ENCODE data around the gene RBM12. TPM values are rescaled to one million over a fixed set of nuclear protein-coding genes. Genes with fewer than 3 reads are reported as not detected.

RBM12 gene
- polyA plus RNA-seq, 3 donors: 98.4 to 102 (median 99.7) TPM

DNA sequence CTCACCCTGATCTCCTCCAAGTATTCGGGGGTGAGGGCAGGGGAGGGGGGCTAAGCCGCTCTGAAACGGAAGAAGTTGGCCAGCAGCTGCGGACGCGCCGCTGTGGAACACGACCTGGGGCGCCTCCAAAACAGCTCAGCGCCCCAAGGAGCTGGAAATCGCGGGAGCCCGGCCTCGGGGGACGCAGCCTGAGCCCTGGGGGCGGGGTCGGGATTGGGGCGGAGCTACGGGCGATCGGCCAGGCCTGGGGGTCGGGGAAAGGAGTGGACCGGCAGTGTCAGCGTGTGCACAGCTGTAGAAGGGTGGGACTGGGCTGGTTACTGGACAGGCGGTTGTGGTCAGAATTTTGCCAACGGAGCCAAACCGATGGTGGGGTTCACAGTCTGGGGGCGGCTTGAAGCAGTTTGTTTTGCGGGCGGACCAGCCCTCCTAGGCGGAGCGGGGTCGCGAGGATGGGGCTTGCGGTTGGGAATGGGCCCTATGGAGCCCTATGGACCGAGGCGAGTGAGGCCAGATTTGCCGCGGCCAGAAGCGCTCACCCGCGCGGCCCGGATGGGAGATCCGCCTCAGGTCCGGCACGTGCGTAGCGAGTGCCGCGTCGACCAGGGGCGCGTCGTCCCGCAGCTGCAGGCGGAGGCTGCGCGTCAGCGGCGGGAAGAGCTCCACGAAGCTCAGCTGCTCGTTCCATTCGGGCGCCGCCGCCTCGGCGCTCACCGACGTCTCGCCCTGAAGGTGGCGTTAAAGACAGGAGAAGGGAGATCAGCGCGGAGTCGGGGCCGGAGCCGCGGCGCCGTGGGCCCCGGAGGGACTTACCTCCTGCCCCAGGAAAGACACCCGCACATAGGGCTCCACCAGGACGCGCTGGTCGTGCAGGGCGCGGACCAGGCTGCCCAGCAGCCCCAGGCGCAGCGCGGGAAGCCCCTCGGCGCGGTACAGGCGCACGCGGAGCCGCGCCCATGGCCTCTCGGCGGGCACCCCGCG is 63.4 kb downstream of the RBM12 start:
- DNase-seq (ENCODE audit: low read depth in 3 of 3, low spot score in 2 of 3): no peak

DNA sequence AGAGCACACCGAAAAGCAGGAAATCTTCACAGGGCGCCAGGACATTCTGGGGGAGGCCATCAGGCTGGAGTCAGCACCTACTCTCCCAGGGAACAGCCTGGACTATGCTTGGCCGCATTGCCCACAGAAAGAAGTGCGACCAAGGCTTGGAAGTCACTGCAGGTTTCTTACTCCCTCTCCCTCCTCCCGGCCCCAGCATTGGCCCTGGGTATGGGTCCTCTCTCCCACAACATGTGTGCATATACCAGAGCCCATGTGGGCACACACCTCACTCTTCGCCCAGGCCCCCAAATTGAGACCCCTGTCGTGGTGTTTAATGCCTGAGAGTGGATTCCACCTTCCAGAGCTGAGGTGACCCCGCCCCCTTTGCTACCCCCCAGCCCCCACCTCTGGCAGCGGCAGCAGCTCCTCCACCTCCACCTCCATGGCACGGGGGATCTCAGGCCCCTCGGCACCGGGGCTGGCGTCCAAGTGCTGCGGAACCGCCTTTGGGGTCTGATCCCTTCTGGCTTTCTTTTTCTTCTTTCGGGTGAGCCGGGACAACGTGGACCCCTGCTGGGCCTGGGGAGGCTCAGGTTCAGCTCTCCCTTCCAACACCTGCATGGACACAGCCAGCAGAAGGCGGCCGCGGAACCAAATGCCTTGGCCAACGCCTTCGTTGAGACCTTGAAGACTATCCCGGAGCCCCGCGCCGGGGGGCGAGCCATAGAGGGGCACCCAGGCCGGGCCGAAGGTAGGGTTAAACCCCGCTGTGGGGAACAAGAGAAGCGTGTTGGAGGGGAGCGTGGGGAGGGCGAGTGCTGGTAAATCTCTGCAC is 64.3 kb downstream of the RBM12 start:
- DNase-seq (ENCODE audit: low read depth in 3 of 3, low spot score in 2 of 3): no peak

DNA sequence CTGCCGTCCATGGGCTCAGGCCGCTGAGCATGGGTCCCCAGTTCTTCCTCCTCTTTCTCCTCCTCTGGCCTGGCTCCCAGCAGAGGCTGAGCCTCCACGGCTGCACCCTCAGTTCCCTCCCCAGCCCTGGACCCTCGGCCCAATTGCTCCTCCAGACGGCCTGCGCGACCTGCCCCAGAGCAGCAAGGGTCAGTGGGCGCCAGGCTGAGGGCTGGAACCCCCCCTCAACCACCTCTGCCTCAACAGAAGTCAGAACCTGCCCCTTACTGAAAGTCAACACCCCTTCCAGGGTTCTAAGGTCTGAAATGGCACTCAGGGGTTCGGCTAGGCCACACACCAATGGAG is 65.0 kb downstream of the RBM12 start:
- no peak for DNase-seq (ENCODE audit: low read depth in 3 of 3, low spot score in 2 of 3)

Other genes with a start within 250 kb of the RBM12 start
- gene GDF5, start 226.7 kb downstream of the RBM12 start, polyA plus RNA-seq (ENCODE audit: insufficient read length in 3 of 3): under 1 TPM; 0.06 to 0.22 (median 0.19) TPM
- gene CEP250, start 209.3 kb downstream of the RBM12 start, polyA plus RNA-seq (ENCODE audit: insufficient read length in 3 of 3): 10 to 100 TPM; 48.1 to 53.9 (median 51.4) TPM
- gene C20orf173, start 135.2 kb downstream of the RBM12 start, polyA plus RNA-seq (ENCODE audit: insufficient read length in 3 of 3): not detected
- gene ERGIC3, start 122.8 kb downstream of the RBM12 start, polyA plus RNA-seq (ENCODE audit: insufficient read length in 3 of 3): 100 to 1,000 TPM; 341 to 374 (median 348) TPM
- gene SPAG4, start 49.1 kb downstream of the RBM12 start, polyA plus RNA-seq (ENCODE audit: insufficient read length in 3 of 3): 1 to 10 TPM; 2.2 to 3.3 (median 2.3) TPM
- 100 to 1,000 TPM; 176 to 179 (median 178) TPM for gene CPNE1, start within 50 bp of the RBM12 start, polyA plus RNA-seq (ENCODE audit: insufficient read length in 3 of 3)
- gene NFS1, start 34.5 kb upstream of the RBM12 start, polyA plus RNA-seq (ENCODE audit: insufficient read length in 3 of 3): 10 to 100 TPM; 32.1 to 34.3 (median 33.1) TPM
- gene ROMO1, start 34.5 kb upstream of the RBM12 start, polyA plus RNA-seq (ENCODE audit: insufficient read length in 3 of 3): 10 to 100 TPM; 42.4 to 63.5 (median 53.4) TPM
- 100 to 1,000 TPM; 567 to 645 (median 630) TPM for gene RBM39, start 77.4 kb upstream of the RBM12 start, polyA plus RNA-seq (ENCODE audit: insufficient read length in 3 of 3)
- 10 to 100 TPM; 38.7 to 43.9 (median 41.6) TPM for gene PHF20, start 107.1 kb upstream of the RBM12 start, polyA plus RNA-seq (ENCODE audit: insufficient read length in 3 of 3)

Measured in right renal cortex interstitium (tissue), 3 donors.